Stimulated activated effector memory CD8-positive, alpha-beta T cell treated with anti-CD3 and anti-CD28 coated beads, Interleukin-12 subunit alpha, Interleukin-12 subunit beta, amount 100 ng/mL, for 72 hours (primary cell): ENCODE results near the gene ANKRD27.

Experiments used
- ATAC-seq: fragments of 150-1000 bp; cut with Tn5 transposase; 2 replicates; pipeline ENCODE4 v1.10.0; 2021
- DNase-seq, 2 donors: peaks; one replicate each; pipeline ENCODE4 v3.0.0; 2021 to 2022; ENCODE audit warnings: low spot score in 2 of 2
- H3K27ac Mint-ChIP-seq: one replicate; pipeline ENCODE4 v1.8.0; 2022; ENCODE audit warnings: mild to moderate bottlenecking, mixed read lengths
- H3K36me3 Mint-ChIP-seq: one replicate; pipeline ENCODE4 v1.8.0; 2022; ENCODE audit warnings: mild to moderate bottlenecking, mixed read lengths
- H3K4me1 Mint-ChIP-seq: one replicate; pipeline ENCODE4 v1.8.0; 2022; ENCODE audit warnings: mixed read lengths
- H3K4me3 Mint-ChIP-seq: one replicate; pipeline ENCODE4 v1.8.0; 2022; ENCODE audit warnings: mild to moderate bottlenecking, mixed read lengths
- H3K9me3 Mint-ChIP-seq: one replicate; pipeline ENCODE4 v1.8.0; 2022; ENCODE audit warnings: mixed read lengths

The ANKRD27 gene

DNA sequence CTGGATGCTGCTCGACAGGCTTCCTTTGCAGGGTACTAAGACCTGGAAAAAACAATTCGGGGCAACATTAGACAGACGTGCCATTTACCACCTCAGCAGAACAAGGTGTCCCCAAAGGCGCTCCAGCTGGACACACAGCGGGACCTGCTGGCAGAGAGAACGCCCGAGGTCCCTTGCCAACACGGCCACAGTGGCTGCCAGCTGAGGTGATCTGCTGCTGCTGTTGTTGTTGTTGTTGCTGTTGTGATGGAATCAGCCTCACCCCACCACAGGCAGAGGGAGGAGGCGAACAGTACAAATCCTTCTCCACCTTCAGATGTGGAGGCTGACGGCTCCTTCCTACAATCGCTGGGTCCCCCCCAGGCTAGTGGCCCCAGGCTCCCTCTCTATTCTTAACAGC lies 25.2 kb downstream of the ANKRD27 start:
- H3K27ac Mint-ChIP-seq: no peak overlapping the region

DNA sequence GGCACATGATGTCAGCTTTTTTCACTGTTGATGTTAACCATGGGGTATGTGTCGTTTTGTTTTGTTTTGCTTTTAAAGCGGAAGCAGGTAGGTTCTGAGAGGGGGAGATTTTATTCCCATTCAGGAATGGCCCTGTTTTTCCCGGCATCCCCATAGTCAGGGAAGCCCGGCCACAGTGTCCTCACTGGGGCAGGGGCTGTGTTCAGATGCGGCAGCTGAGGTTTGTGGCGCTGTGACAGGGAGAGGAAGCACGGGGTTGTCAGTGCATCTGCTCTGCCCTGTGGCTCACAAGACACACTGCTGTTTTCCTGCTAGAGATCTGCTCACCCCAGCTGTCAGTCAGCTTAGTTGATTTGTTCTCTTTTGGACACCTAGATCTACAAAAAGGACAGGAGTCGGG lies 27.6 kb downstream of the ANKRD27 start:
- no peak for ATAC-seq
- peaks cover 69% of the 10 kb centered on the region for H3K36me3 Mint-ChIP-seq

More for the DNA sequence above, 25.2 kb downstream of the ANKRD27 start:
- Mint-ChIP-seq H3K36me3 (peaks cover 61% of the 10 kb centered on the region), H3K4me1 (peaks cover 9% of the 10 kb centered on the region), H3K9me3 (no peaks in the 10 kb centered on the region), H3K4me3 (no peak overlapping the region)
- ATAC-seq: no peak
- DNase-seq: no peak

DNA sequence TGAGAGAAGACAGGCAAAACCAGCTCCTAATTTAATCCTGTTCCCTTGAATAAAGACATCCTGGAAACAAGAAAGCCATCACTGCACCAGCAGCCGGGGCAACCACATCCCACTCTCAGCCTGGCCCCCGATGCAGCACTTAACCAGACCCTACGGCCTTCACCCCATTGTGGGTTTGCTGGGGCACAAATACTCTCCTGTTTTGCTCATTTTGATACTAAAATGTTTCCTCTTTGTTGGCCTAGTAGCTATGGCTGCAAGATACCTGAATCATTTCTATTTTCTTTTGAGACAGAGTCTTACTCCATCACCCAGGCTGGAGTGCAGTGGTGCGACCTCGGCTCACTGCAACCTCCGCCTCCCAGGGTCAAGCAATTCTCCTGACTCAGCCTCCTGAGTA lies 28.4 kb downstream of the ANKRD27 start:
- Mint-ChIP-seq H3K4me1 (peaks cover 21% of the 10 kb centered on the region), H3K9me3 (no peaks in the 10 kb centered on the region), H3K36me3 (peaks cover 77% of the 10 kb centered on the region), H3K27ac (peak overlapping the region; percentile 82), H3K4me3 (no peak overlapping the region)
- ATAC-seq: peak; percentile 85
- DNase-seq: peak in 1 of 2 donors; percentile 51

More for the DNA sequence above, 27.6 kb downstream of the ANKRD27 start:
- H3K9me3 Mint-ChIP-seq: no peaks in the 10 kb centered on the region
- H3K4me1 Mint-ChIP-seq: peaks cover 21% of the 10 kb centered on the region
- peak overlapping the region; percentile 82 for H3K27ac Mint-ChIP-seq
- no peak for DNase-seq
- no peak overlapping the region for H3K4me3 Mint-ChIP-seq

DNA sequence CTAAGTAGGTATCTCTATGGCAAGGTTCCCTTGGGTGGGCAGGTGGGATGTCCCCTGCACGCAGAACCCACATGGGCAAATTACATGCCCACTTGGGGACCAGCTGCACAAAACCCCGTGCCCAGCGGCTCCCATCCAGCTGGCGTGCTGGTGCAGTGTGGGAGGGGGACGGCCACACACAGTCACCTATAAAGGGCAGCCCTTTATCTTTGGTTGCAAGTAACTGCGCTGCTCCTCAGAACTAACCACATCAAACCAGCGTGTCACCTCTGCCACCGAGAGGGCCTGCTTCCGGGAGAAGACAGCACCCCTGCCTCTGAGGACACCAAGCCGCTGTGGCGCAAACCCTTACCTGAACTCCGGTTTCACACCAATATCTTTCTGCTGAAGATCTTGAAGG lies 32.2 kb downstream of the ANKRD27 start:
- peaks cover 21% of the 10 kb centered on the region for H3K4me1 Mint-ChIP-seq
- DNase-seq: no peak
- H3K27ac Mint-ChIP-seq: peak overlapping the region; percentile 84
- peaks cover 82% of the 10 kb centered on the region for H3K36me3 Mint-ChIP-seq
- no peaks in the 10 kb centered on the region for H3K9me3 Mint-ChIP-seq
- H3K4me3 Mint-ChIP-seq: no peak overlapping the region
- ATAC-seq: peak; percentile 88

DNA sequence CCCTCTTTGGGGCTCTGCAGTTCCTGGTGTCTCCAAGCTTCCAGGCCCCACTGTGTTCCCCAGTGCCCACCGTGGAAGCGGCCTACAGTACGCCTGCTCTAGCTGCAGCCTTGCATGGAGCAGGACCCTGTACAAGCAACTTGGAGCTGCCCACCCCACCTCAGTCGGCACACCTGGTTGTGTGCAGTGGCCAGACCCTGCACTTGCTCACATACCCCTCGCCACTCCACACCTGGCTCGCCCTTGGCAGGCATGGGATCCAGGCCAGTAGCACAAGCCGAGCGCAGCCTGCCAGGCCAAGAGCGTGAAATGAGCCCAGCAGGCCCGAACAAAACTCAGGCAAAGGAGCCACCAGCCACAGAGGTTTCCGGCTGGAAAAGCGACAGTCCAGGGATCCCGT lies 36.4 kb downstream of the ANKRD27 start:
- DNase-seq (no peak), ATAC-seq (no peak)
- Mint-ChIP-seq H3K4me1 (peaks cover 11% of the 10 kb centered on the region), H3K9me3 (no peaks in the 10 kb centered on the region), H3K27ac (no peak overlapping the region), H3K4me3 (no peak overlapping the region), H3K36me3 (peaks cover 64% of the 10 kb centered on the region)

DNA sequence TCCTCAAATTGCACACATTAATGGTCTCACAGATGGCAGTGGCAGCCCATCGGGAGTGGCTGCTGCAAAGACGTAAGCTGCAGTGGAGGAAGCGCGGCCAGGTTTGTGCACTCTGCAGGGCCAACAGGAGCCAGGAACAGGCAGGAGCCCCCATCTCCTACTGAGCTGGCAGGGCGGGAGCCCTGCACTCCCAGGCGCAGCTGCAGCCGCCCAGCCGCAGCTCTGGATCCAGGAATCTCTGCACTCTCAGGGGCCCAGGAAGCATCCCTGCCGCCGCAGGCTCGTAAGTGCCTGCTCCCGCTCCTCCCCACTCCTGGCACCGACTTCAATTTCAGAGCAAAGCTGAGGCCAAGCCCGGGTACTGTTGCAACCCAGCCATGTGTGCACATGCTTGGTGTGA lies 37.5 kb downstream of the ANKRD27 start:
- no peak for ATAC-seq
- Mint-ChIP-seq H3K9me3 (no peaks in the 10 kb centered on the region), H3K27ac (no peak overlapping the region), H3K4me3 (no peak overlapping the region), H3K4me1 (no peaks in the 10 kb centered on the region), H3K36me3 (peaks cover 53% of the 10 kb centered on the region)
- no peak for DNase-seq

DNA sequence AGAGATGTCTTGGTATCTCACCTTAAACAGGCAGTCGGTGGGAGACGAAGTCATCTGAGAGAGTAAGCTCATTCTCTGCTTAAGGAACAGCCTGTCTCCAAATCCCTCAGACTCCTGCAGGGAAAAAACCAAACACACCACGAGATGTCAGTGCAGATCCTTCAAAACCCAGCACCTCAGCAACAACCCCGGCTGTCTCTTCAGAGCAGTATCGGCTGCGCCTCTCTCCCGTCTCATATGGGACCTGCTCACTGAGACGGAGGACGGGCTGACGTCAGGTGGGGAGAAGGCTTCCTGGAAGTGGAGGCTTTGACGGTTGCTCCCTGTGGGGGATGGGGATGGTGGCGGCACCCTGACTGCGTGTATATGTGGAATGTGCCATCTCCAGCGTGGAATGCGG lies 43.6 kb downstream of the ANKRD27 start:
- Mint-ChIP-seq H3K36me3 (peaks cover 41% of the 10 kb centered on the region), H3K9me3 (no peaks in the 10 kb centered on the region), H3K4me3 (no peak overlapping the region), H3K4me1 (no peaks in the 10 kb centered on the region), H3K27ac (no peak overlapping the region)
- ATAC-seq (no peak), DNase-seq (no peak)

DNA sequence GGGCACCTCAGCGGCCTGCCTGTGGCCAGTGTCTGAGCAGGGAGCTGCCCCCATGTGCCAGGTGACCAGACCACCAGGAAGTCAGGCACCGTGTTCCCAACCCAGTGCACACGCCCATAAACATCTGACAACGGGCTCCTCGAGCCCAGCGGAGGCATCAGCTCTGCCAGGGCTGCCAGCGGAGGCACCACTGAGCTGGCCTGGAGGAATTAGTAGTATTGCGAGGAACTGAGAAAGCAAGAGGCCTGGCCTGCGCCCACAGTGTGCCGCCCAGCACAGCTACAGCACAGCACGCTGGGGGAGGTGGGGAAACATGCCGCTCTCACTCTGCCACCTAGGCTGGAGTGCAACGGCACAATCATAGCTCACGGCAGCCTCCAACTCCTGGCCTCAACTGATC lies 44.6 kb downstream of the ANKRD27 start:
- Mint-ChIP-seq H3K36me3 (peaks cover 41% of the 10 kb centered on the region), H3K4me3 (no peak overlapping the region), H3K4me1 (no peaks in the 10 kb centered on the region), H3K9me3 (no peaks in the 10 kb centered on the region), H3K27ac (no peak overlapping the region)
- DNase-seq (no peak), ATAC-seq (no peak)

DNA sequence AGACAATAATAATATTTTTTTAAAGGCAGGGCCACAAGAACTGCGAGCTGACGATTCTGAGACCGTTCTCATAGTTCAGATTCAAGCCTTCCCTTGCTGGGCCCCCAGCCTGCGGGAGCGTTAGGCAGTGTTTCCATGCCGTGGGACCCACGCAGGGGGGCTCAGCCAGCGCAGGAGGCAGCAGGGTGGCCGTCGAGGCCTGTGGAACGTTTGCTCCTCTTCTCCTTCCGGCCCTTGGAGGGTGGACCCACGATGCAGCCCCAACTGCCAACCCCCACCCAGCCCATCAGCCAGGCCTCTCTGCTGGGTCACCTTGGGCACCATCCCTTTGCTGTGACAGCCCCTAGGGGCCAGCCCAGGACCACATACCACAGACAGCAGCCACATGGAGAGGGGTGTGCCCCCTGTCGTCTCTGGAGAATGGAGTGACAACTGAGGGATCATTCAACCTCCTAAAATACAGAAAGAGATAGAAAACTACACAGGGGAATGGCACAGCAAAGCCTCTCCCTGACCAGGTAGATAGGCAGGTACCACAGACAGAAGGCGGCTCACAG lies 47.2 kb downstream of the ANKRD27 start:
- H3K36me3 Mint-ChIP-seq: peaks cover 64% of the 10 kb centered on the region
- no peak overlapping the region for H3K4me3 Mint-ChIP-seq
- ATAC-seq (no peak), DNase-seq (no peak)
- H3K27ac Mint-ChIP-seq: no peak overlapping the region
- H3K4me1 Mint-ChIP-seq: no peaks in the 10 kb centered on the region
- H3K9me3 Mint-ChIP-seq: no peaks in the 10 kb centered on the region

DNA sequence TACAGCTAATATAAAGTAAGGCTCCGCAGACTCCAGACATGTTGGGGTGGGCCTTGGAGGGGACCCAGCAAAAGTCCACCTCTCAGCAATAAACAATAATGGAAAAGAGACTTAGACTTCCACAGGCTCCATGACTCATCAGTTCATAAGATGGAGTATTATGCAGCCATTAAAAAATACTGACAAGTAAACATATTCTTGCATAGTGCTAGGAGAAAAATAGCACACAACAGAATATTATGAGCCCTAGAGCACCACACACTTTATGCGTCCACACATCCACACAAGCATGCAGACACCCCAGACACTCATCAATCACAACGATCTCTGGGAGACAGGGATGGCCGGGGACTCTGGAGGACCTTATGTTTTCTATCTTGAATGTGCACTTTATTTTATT lies 48.0 kb downstream of the ANKRD27 start:
- Mint-ChIP-seq H3K36me3 (peaks cover 72% of the 10 kb centered on the region), H3K27ac (peak overlapping the region; percentile 29), H3K4me1 (no peaks in the 10 kb centered on the region), H3K4me3 (no peak overlapping the region), H3K9me3 (no peaks in the 10 kb centered on the region)
- ATAC-seq (no peak), DNase-seq (no peak)

DNA sequence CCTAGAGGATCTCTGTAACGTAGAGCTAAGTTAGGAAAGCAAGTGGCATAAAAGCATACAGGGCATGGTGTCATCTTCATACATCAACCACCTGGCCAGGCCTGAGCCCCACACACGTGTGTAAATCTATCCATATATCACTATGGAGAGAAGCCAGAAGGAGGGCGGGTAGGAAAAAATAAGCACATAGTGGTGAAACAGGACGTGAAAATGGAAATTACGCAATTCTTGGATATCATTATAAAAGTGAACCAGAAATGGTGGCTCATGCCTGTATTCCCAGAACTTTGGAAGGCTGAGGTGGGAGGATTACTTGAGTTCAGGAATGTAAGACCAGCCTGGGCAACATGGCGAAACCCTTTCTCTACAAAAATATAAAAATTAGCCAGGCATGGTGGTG lies 50.6 kb downstream of the ANKRD27 start:
- no peak overlapping the region for H3K4me3 Mint-ChIP-seq
- H3K9me3 Mint-ChIP-seq: no peaks in the 10 kb centered on the region
- H3K27ac Mint-ChIP-seq: no peak overlapping the region
- peaks cover 95% of the 10 kb centered on the region for H3K36me3 Mint-ChIP-seq
- no peaks in the 10 kb centered on the region for H3K4me1 Mint-ChIP-seq
- DNase-seq: no peak
- ATAC-seq: no peak

DNA sequence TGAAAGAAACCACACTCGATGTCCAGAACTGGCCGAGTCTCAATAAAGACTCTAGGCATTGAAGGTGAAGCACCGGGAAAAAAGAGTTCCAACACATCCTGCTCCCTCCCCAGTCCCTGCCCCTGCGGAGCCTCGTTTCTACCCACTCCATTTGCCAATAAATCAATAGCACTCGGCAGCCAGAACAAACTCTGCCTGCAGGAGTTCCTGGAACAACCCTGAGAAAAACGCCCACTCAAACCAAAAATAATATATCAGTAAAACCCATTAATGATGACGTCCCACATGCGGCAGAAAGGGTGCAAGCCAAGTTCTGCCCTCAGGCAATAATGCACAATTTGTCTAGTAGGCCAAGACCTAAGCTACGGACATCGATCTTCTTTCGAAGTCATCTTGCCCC lies 53.0 kb downstream of the ANKRD27 start:
- Mint-ChIP-seq H3K9me3 (no peaks in the 10 kb centered on the region), H3K36me3 (peaks cover 93% of the 10 kb centered on the region), H3K4me1 (no peaks in the 10 kb centered on the region), H3K27ac (no peak overlapping the region), H3K4me3 (no peak overlapping the region)
- no peak for DNase-seq
- ATAC-seq: no peak

DNA sequence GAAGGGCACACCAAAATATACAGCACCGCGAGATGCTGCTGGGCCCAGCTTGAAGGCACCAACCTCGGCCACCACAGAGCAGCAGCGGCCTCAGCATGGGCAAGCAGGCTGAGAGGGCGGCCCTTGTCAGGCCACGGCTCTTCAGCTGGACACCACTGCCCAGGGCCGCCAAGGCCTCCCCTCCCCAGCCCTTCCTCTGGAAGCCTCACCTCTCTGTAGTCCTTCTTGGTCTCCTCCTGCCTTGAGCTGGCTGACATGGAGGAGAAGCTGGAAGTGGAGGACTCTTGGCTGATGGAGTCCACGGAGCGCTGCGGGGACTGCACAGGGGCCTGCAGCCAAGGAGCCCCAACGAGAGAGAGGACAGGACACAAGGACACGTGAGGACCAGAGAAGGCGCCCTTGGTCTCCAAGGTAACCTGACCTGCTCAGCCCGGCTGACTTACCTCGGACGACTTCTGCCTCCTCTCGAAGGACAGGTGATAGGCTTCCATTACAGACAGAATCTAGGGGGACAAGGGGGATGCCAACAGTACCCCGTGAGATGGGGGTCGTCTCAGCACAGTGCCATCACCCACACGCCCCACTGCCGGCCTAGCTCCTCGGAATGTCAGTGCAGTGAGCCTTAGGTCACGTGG lies 55.8 kb downstream of the ANKRD27 start:
- Mint-ChIP-seq H3K4me1 (no peaks in the 10 kb centered on the region), H3K27ac (peak overlapping the region; percentile 79), H3K9me3 (no peaks in the 10 kb centered on the region), H3K36me3 (peaks cover 93% of the 10 kb centered on the region), H3K4me3 (no peak overlapping the region)
- DNase-seq: no peak
- no peak for ATAC-seq

DNA sequence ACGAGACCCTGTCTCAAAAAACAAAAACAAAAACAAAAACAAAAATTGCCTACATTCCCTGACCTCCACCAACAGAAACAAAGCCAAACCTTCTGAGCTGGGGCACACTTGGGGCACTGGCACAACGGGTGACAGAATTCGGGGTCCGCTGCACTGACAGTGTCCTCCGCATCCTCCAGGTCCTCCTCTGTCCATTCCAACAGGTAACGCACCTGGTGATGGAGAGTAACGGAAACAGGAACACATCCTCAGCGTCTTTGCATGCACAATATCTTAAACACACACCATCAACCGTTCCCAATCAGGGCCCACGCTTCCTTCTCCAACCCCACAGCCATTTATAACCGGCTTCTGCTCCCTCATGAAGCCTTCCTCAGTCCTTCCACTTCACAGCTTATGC lies 59.4 kb downstream of the ANKRD27 start:
- peaks cover 90% of the 10 kb centered on the region for H3K36me3 Mint-ChIP-seq
- H3K4me1 Mint-ChIP-seq: no peaks in the 10 kb centered on the region

DNA sequence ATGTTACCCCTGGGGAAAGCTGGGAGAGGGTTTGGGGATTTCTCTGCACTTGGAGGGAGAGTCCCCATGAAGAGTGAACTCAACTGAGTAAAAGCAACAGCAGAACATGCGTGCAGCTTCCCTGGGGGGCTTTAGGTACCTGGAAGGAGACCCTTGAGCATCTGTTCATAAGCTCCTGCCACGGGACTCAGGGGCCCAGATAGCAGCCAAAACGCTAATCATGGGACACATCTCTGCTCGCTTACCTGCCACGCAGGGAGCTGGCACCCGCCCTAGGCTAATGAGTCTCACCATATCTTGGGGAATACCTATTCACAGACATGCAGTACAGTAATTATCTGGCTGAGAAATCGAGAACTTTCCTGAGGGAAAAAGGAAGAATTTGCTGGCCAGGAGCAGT lies 60.1 kb downstream of the ANKRD27 start:
- H3K36me3 Mint-ChIP-seq: peaks cover 83% of the 10 kb centered on the region
- H3K4me1 Mint-ChIP-seq: no peaks in the 10 kb centered on the region
- no peak overlapping the region for H3K27ac Mint-ChIP-seq
- H3K9me3 Mint-ChIP-seq: no peaks in the 10 kb centered on the region
- no peak overlapping the region for H3K4me3 Mint-ChIP-seq
- DNase-seq (no peak), ATAC-seq (no peak)

More for the DNA sequence above, 59.4 kb downstream of the ANKRD27 start:
- H3K27ac Mint-ChIP-seq: no peak overlapping the region
- DNase-seq (no peak), ATAC-seq (no peak)
- H3K9me3 Mint-ChIP-seq: no peaks in the 10 kb centered on the region
- H3K4me3 Mint-ChIP-seq: no peak overlapping the region

DNA sequence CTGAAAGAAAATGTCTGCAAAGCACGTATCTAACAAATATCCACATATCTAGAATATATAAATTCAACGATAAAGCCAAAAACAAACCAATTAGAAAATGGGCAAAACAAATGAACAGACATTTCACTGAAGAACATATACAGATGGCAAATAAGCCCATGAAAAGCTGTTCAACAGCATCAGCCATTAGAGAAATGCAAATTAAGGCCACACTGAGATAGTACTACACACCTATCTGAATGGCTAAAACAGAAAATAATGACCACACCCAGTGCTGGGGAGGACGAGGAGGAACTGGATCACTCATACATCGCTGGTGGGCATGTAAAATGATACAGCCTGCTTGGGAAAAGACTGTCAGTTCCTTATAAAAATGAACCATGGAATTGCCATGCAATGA lies 62.0 kb downstream of the ANKRD27 start:
- DNase-seq (no peak), ATAC-seq (no peak)
- Mint-ChIP-seq H3K36me3 (peaks cover 80% of the 10 kb centered on the region), H3K4me1 (no peaks in the 10 kb centered on the region), H3K27ac (no peak overlapping the region), H3K9me3 (no peaks in the 10 kb centered on the region), H3K4me3 (no peak overlapping the region)
